WERI-Rb-1 (cell line): ENCODE results near the gene FAM187B.
"Not testable (repeated sequence)": the region's sequence is repeated elsewhere in the genome, so short reads cannot be mapped to it uniquely, and the experiment has no call there.

Experiments
- DNase-seq: peaks from one replicate; pipeline ENCODE4 v3.0.0-alpha.2; 2020
- H3K27ac ChIP-seq: fragments of 250-450 bp; sonication (Bioruptor Pico); 2 replicates; pipeline ENCODE4 v1.5.1; 2020; ENCODE audit warnings: mild to moderate bottlenecking, moderate library complexity
- H3K27me3 ChIP-seq: fragments of 250-450 bp; sonication (Bioruptor Pico); 2 replicates; pipeline ENCODE4 v1.5.1; 2021; ENCODE audit warnings: mild to moderate bottlenecking, low read depth, moderate library complexity; ENCODE audit not compliant: insufficient read depth, severe bottlenecking
- H3K36me3 ChIP-seq: fragments of 250-450 bp; sonication (Bioruptor Pico); 2 replicates; pipeline ENCODE4 v1.5.1; 2020; ENCODE audit warnings: mild to moderate bottlenecking, moderate library complexity
- H3K4me3 ChIP-seq: 2 replicates; pipeline ENCODE4 v1.5.1; 2011; ENCODE audit warnings: low read depth, mild to moderate bottlenecking, control low read depth, low read length
- H3K9me3 ChIP-seq: fragments of 250-450 bp; sonication (Bioruptor Pico); 2 replicates; pipeline ENCODE4 v1.5.1; 2021; ENCODE audit warnings: mild to moderate bottlenecking, moderate library complexity; ENCODE audit not compliant: severe bottlenecking
- TF ChIP-seq, protein P1 (sequence below): IDR thresholded peaks from 2 replicates; pipeline ENCODE4 v1.5.1; 2011; ENCODE audit warnings: low read depth, mild to moderate bottlenecking, control low read depth, inconsistent platforms, low read length

The FAM187B gene

DNA sequence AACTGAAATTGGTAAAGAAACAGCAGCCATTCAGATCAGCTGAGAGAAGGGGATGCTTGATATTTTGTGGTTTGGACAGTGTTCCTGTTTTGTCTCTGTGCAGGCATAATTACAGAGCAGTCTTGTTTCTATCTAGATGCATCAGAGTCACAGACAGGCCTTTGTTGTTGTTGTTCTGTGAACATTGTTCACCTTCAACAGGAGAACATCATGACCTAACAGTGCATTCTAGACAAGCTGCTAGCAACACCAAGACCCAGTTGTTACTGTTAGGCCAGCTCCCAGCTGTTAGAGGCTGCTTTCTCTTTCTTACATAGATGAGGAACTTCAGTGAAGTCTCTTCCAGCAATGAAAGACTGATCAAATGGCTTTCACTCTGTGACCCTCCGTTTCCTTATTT is 11.8 kb upstream of the FAM187B start:
- H3K4me3 ChIP-seq, result no peak overlapping the region
- no peaks in the 10 kb centered on the region for H3K36me3 ChIP-seq
- peaks cover 8% of the 10 kb centered on the region for H3K9me3 ChIP-seq
- no peak overlapping the region for H3K27ac ChIP-seq
- no peak for DNase-seq
- TF ChIP-seq, protein P1, sequence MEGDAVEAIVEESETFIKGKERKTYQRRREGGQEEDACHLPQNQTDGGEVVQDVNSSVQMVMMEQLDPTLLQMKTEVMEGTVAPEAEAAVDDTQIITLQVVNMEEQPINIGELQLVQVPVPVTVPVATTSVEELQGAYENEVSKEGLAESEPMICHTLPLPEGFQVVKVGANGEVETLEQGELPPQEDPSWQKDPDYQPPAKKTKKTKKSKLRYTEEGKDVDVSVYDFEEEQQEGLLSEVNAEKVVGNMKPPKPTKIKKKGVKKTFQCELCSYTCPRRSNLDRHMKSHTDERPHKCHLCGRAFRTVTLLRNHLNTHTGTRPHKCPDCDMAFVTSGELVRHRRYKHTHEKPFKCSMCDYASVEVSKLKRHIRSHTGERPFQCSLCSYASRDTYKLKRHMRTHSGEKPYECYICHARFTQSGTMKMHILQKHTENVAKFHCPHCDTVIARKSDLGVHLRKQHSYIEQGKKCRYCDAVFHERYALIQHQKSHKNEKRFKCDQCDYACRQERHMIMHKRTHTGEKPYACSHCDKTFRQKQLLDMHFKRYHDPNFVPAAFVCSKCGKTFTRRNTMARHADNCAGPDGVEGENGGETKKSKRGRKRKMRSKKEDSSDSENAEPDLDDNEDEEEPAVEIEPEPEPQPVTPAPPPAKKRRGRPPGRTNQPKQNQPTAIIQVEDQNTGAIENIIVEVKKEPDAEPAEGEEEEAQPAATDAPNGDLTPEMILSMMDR, result no peak
- no peaks in the 10 kb centered on the region for H3K27me3 ChIP-seq

DNA sequence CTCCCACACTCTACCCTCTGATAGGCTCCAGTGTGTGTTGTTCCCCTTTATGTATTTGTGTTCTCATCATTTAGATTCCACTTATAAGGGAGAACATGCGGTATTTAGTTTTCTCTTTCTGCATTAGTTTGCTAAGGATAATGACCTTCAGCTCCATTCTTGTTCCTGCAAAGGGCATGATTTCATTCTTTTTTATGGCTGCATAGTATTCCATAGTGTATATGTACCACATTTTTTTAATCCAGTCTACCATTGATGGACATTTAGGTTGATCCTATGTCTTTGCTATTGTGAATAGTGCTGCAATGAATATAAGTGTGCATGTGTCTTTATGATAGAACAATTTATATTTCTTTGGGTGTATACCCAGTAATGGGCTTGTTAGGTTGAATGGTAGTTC is 11.1 kb upstream of the FAM187B start:
- H3K4me3 ChIP-seq, DNase-seq, H3K27me3 ChIP-seq, H3K36me3 ChIP-seq, H3K27ac ChIP-seq: not testable (repeated sequence)
- H3K9me3 ChIP-seq, result peaks cover 11% of the 10 kb centered on the region

DNA sequence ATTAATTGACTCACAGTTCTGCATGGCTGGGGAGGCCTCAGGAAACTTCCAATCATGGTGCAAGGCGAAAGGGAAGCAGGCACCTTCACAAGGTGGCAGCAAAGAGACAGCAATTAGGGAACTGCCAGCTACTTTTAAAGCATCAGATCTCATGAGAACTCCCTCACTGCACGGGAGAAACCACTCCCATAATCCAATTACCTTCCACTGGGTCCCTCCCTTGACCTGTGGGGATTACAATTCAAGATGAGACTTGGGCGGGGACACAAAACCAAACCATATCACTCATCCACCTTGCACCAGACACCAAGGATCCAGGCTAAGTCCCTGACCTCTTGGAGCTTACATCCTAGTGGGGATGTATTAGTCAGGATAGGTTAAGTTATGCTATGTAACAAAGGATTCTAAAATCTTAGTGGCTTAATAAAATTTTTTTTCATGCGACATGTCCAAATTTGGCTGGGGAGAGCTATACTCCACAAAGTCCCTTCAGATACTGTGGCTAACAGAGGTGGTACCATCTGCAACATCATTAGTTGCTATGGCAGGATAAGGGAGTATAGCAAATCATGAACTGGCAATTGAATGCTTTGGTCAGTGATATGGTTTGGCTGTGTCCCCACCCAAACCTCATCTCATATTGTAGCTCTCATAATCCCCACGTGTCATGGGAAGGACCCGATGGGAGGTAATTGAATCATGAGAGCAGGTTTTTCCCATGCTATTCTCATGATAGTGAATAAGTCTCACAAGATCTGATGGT is 8.3 kb upstream of the FAM187B start:
- peaks cover 13% of the 10 kb centered on the region for H3K9me3 ChIP-seq
- peak; percentile 20 for DNase-seq
- TF ChIP-seq, protein P1, result peak; percentile 25; the same call in 1 of the 2 replicates

DNA sequence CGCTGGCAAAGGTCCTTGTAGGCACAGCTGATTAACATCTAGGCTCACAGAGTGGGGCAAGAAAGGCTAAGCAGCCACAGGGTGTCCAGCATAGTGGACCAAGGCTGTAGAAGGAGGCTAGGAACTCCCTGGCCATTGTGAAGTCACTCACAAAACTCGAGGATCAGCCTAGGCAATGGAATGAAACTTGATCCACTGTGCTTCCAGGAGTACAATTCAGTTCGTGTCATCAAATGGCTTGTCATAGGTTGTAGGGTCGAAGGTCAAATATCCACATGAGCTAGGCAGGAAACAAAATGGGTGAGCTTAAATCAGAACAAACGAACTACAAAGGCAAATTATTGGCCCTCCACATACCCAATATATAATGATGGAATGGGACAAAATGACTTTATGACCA is 4.4 kb upstream of the FAM187B start:
- TF ChIP-seq, protein P1, result no peak
- no peak for DNase-seq
- Histone ChIP-seq H3K27ac (no peak overlapping the region), H3K4me3 (no peak overlapping the region), H3K27me3 (no peaks in the 10 kb centered on the region), H3K36me3 (no peaks in the 10 kb centered on the region), H3K9me3 (peaks cover 9% of the 10 kb centered on the region)

More for the DNA sequence above, 8.3 kb upstream of the FAM187B start:
- H3K27ac ChIP-seq, result no peak overlapping the region
- H3K27me3 ChIP-seq, result no peaks in the 10 kb centered on the region
- H3K4me3 ChIP-seq, result no peak overlapping the region
- no peaks in the 10 kb centered on the region for H3K36me3 ChIP-seq

DNA sequence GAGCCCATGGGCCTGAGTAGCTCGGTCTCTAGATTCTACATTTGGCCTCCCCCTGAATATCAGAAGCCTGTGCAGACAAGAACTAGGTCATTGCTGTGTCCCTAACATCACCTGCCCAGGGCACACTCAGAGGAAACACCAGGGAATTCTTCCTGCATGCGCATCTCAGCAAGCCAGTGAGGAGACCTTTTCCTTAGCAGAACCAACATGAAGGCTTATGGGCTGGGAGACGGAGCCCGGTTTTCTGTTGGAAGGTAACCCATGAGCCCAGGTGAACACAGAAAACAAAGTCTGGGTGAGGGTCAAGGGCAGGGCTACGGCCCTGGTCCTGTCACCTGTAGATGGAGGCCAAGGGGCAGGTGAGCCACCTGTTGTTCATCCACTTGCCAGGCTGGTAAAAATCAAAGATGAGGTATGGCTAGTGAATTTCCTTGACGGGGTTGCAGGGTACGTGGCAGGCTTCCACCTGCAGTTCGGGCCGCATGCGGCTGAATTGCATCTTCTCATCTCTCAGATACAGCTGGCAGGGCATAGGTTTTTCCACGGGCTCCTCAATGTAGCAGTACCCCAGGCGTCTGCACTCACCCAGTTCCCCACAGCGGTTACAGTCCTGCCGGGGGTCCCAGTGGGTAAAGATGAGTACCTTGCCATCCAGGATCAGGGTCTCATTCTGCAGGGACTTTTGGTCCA is 3.6 kb upstream of the FAM187B start:
- Histone ChIP-seq H3K9me3 (peaks cover 9% of the 10 kb centered on the region), H3K27ac (no peak overlapping the region), H3K4me3 (no peak overlapping the region), H3K36me3 (no peaks in the 10 kb centered on the region), H3K27me3 (no peaks in the 10 kb centered on the region)
- TF ChIP-seq, protein P1, result no peak
- no peak for DNase-seq

DNA sequence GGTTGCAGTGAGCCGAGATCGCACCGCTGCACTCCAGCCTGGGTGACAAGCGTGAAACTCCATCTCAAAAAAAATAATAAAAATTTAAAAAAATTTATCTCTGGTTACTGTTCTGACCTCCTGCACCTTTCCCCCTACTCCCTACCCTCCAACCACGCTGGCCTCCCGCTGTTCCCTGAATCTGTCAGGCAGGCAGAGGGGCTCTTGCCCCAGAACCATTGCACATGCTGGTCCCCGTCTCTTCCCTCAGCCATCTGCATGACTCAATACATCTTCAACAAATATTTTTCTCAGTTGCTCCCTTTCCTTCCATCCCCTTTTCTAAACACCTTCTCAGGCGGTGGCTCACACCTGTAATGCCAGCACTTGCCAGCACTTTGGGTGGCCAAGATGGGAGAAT is 1.1 kb upstream of the FAM187B start:
- peaks cover 2% of the 10 kb centered on the region for H3K9me3 ChIP-seq
- no peak for DNase-seq
- H3K27me3 ChIP-seq, result no peaks in the 10 kb centered on the region
- TF ChIP-seq, protein P1, result no peak
- no peak overlapping the region for H3K4me3 ChIP-seq
- no peaks in the 10 kb centered on the region for H3K36me3 ChIP-seq
- H3K27ac ChIP-seq, result no peak overlapping the region
